ENCODE results near the gene IFFO2. TPM values are rescaled to one million over a fixed set of nuclear protein-coding genes. Genes with fewer than 3 reads are reported as not detected.

IFFO2 gene
- total and polyA plus RNA-seq, 2 of the 13 experiments (the other 11 are each of a cell fraction or from before 2014, with no cell fraction given) = 7.3 to 16.7 TPM

DNA sequence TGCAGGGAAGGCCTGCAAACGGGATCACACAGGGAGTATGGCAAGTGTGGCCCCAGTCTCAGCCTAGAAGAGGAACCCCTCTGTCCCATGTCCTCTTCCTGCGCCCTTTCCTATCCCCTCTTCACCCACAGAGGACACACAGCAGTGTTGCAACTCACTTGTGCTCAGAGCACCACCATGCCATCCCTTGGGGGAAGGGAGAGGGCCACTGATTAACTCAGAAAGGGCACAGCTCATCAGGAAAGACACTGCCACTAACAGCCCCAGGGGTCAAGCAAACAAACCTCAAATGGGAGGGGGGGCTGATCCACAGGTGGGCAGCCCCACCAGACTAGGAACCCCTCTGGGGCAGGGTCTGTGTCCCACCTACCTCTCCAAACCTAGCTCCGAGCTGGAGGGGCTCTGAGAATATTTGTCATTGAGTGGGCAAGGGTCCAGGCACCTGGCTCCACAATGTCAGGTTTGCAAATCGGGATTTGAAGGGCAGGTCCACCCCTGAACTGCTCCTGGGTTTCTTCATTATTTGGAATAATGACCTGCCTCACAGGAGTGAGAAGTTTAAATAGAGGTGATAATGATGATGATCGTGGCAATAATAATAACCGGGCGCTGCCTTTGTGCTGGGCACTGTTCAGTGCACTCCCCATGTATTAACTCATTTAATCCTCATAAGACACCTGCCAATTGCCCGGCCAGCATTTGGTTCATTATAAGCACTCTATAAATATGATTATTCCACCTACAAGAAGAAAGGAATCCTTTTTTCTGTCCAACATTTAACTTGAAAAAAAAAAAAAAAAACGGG is 55.1 kb downstream of the IFFO2 start (continued):
- TF ChIP-seq IKZF5 (CRISPR knock-in tag; IDR thresholded peaks at IDR 0.05) = no peak; the same call in 1 of the 2 replicates
- TF ChIP-seq ZMYM3 (CRISPR knock-in tag; IDR thresholded peaks at IDR 0.05) = peak; percentile 78
- TF ChIP-seq ZNF136 (CRISPR knock-in tag; IDR thresholded peaks at IDR 0.05; ENCODE audit: low read depth) = no peak; the same call in 1 of the 2 replicates
- peak; percentile 56; the same call in 1 of the 2 replicates for TF ChIP-seq SNAI1 (CRISPR knock-in tag; IDR thresholded peaks at IDR 0.05; ENCODE audit: borderline replicate concordance)
- TF ChIP-seq GATAD2A (CRISPR knock-in tag; IDR thresholded peaks at IDR 0.05) = peak; percentile 93
- no peak for TF ChIP-seq ZNF382 (CRISPR knock-in tag; IDR thresholded peaks at IDR 0.05; ENCODE audit: borderline replicate concordance)
- TF ChIP-seq HIVEP1 (CRISPR knock-in tag; IDR thresholded peaks at IDR 0.05) = peak; percentile 64; the same call in 1 of the 2 replicates
- TF ChIP-seq ZNF101 (CRISPR knock-in tag; IDR thresholded peaks at IDR 0.05; ENCODE audit: borderline replicate concordance, low read depth) = no peak
- peak; percentile 73 for TF ChIP-seq ZSCAN9 (CRISPR knock-in tag; IDR thresholded peaks at IDR 0.05; ENCODE audit: borderline replicate concordance)
- no peak for TF ChIP-seq ZNF232 (CRISPR knock-in tag; IDR thresholded peaks at IDR 0.05; ENCODE audit: borderline replicate concordance)
- no peak for TF ChIP-seq ZNF543 (CRISPR knock-in tag; IDR thresholded peaks at IDR 0.05)
- TF ChIP-seq KLF15 (CRISPR knock-in tag; IDR thresholded peaks at IDR 0.05; ENCODE audit: borderline replicate concordance) = no peak
- no peak for TF ChIP-seq ZNF207 (IDR thresholded peaks at IDR 0.05; ENCODE audit: borderline replicate concordance)
- TF ChIP-seq KMT2B (CRISPR knock-in tag; IDR thresholded peaks at IDR 0.05) = peak; percentile 56; the same call in 1 of the 2 replicates
- no peak for TF ChIP-seq ZFP82 (CRISPR knock-in tag; IDR thresholded peaks at IDR 0.05; ENCODE audit: borderline replicate concordance)
- peak; percentile 74; the same call in 1 of the 2 replicates for TF ChIP-seq HMG20B (CRISPR knock-in tag; conservative IDR thresholded peaks at IDR 0.05)
- no peak for TF ChIP-seq MAF1 (CRISPR knock-in tag; IDR thresholded peaks at IDR 0.05; ENCODE audit: borderline replicate concordance)
- TF ChIP-seq, protein P1, sequence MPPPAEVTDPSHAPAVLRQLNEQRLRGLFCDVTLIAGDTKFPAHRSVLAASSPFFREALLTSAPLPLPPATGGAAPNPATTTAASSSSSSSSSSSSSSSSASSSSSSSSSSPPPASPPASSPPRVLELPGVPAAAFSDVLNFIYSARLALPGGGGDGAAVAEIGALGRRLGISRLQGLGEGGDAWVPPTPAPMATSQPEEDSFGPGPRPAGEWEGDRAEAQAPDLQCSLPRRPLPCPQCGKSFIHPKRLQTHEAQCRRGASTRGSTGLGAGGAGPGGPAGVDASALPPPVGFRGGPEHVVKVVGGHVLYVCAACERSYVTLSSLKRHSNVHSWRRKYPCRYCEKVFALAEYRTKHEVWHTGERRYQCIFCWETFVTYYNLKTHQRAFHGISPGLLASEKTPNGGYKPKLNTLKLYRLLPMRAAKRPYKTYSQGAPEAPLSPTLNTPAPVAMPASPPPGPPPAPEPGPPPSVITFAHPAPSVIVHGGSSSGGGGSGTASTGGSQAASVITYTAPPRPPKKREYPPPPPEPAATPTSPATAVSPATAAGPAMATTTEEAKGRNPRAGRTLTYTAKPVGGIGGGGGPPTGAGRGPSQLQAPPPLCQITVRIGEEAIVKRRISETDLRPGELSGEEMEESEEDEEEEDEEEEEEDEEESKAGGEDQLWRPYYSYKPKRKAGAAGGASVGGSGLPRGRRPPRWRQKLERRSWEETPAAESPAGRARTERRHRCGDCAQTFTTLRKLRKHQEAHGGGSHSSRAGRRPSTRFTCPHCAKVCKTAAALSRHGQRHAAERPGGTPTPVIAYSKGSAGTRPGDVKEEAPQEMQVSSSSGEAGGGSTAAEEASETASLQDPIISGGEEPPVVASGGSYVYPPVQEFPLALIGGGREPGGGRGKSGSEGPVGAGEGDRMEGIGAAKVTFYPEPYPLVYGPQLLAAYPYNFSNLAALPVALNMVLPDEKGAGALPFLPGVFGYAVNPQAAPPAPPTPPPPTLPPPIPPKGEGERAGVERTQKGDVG (CRISPR knock-in tag; IDR thresholded peaks at IDR 0.05; ENCODE audit: borderline replicate concordance) = no peak
- peak; percentile 63; the same call in 1 of the 2 replicates for TF ChIP-seq NFKB2 (CRISPR knock-in tag; IDR thresholded peaks at IDR 0.05; ENCODE audit: borderline replicate concordance)
- TF ChIP-seq ZNF333 (CRISPR knock-in tag; IDR thresholded peaks at IDR 0.05; ENCODE audit: borderline replicate concordance) = no peak
- TF ChIP-seq ZNF598 (CRISPR knock-in tag; IDR thresholded peaks at IDR 0.05; ENCODE audit: borderline replicate concordance) = no peak
- TF ChIP-seq ATF1 (CRISPR knock-in tag; IDR thresholded peaks at IDR 0.05) = no peak
- TF ChIP-seq GATA4 (IDR thresholded peaks at IDR 0.05; ENCODE audit: borderline replicate concordance, low read depth) = no peak
- TF ChIP-seq ZNF678 (CRISPR knock-in tag; IDR thresholded peaks at IDR 0.05) = no peak
